Stimulated activated CD8-positive, alpha-beta memory T cell treated with anti-CD3 and anti-CD28 coated beads, Interleukin-7, amount 100 ng/mL, for 1 hour (primary cell): ENCODE data around the gene CHST2.
A peak's percentile ranks its signal among the peaks of the same experiment; 100 is the strongest.
"Not testable (repeated sequence)": the region's sequence is repeated elsewhere in the genome, so short reads cannot be mapped to it uniquely, and the experiment has no call there.

Source experiments
- DNase-seq, 2 donors: peaks; one replicate each; pipeline ENCODE4 v3.0.0-alpha.2; 2020; ENCODE audit warnings: low read depth in 2 of 2

The CHST2 gene, protein sequence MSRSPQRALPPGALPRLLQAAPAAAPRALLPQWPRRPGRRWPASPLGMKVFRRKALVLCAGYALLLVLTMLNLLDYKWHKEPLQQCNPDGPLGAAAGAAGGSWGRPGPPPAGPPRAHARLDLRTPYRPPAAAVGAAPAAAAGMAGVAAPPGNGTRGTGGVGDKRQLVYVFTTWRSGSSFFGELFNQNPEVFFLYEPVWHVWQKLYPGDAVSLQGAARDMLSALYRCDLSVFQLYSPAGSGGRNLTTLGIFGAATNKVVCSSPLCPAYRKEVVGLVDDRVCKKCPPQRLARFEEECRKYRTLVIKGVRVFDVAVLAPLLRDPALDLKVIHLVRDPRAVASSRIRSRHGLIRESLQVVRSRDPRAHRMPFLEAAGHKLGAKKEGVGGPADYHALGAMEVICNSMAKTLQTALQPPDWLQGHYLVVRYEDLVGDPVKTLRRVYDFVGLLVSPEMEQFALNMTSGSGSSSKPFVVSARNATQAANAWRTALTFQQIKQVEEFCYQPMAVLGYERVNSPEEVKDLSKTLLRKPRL

GRCh38 chr3:143119009-143119914 is at the start of gene CHST2:
TSS of gene CHST2 (plus strand) at chr3:143119771. CDS start at chr3:143120817, 1,046 bp downstream.
- peak; percentile 37 to 39 for DNase-seq

DNA sequence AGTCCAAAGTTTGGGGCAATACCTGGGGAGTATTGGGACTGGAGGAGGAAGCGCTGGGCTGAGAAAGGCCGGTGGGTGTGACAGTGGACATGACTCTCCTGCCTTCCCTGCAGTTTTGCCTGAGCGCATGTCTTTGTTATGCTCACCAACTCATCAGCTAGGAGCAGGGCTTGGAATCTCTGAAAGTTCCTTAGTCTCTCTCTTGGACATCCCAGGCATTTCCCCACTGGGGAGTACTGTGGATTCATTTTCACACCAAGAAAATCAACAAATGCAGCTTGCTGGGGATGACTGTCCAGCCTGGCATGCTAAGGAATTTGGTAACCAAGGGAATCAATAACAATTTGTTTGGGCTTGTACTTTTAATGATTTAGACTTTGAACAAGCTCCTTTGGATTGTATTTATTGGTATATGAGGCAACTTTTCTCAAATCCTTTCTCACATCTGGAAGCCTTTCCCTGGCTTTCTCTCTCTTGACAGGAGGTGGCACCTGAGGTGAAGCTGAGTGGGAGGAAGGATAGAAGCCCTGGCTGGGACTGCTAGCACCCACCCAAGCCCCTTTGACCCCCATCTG is 48.5 kb upstream of the CHST2 start:
- DNase-seq, result no peak

GRCh38 chr3:143071776-143072175 is 47.8 kb upstream of the CHST2 start:
- no peak for DNase-seq

DNA sequence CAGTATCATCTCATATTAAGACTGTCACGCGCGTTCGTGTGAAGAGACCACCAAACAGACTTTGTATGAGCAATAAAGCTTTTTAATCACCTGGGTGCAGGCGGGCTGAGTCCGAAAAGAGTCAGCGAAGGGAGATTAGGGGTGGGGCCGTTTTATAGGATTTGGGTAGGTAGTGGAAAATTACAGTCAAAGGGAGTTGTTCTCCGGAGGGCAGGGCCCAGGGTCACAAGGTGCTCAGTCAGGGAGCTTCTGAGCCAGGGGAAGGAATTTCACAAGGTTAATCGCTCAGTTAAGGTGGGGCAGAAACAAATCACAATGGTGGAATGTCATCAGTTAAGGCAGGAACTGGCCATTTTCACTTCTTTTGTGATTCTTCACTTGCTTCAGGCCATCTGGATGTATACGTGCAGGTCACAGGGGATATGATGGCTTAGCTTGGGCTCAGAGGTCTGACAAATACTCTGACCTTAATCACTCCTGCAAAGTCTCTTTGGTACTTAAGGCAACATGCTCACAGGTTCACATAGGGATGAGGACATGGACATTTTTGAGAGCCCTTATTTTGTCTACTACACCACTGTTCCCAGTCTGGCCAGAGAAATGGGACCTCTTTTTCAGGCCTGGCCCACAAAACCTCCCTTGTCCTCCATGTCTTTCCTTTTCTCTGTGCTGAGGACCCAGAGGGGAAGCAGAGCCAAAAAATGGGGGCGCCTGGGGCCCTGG is 47.1 kb upstream of the CHST2 start:
- DNase-seq, result not testable (repeated sequence)

GRCh38 chr3:143073541-143073940 is 46.0 kb upstream of the CHST2 start:
- not testable (repeated sequence) for DNase-seq

DNA sequence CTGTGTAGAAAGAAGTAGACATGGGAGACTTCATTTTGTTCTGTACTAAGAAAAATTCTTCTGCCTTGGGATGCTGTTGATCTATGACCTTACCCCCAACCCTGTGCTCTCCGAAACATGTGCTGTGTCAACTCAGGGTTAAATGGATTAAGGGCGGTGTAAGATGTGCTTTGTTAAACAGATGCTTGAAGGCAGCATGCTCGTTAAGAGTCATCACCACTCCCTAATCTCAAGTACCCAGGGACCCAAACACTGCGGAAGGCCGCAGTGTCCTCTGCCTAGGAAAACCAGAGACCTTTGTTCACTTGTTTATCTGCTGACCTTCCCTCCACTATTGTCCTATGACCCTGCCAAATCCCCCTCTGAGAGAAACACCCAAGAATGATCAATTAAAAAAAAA is 45.6 kb upstream of the CHST2 start:
- not testable (repeated sequence) for DNase-seq

DNA sequence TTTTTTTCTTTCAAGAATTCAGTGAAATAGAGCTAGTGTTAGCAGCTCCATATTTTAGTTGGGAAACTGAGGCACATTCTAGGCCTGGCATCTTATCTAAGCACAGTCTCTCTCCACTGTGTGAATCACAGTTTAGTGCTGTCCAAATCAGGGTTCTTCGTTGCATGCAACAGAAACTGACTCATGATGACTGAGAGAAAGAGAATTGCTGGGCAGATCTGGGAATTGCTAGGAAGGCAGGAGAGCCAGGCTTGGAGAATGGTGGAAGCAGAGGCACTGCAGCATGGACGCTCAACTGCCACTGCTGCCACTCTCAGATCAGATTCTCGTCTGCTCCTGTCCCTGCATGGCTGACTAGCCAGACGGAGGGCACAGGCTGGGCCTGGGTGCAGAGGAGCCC is 40.7 kb upstream of the CHST2 start:
- no peak for DNase-seq

GRCh38 chr3:143080196-143080595 is 39.4 kb upstream of the CHST2 start:
- DNase-seq, result no peak

DNA sequence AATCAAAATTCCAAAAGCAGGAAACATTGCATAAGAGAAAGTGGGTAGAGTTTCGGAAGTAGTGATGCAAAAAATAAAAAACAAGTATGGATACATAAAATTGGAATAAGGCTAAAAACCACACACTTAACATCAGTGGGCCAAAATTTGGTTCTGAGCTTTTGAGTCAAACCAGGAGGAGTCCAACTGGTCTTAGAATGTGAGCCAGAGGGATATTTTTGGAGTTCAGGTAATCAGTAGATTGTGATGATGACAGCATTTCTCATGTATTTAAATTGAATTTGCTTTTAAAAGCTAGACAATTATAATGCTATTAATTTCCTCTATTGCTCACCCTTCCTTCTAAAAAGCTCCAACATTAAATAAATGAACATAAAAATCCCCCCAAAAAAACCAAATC is 38.2 kb upstream of the CHST2 start:
- DNase-seq, result no peak

- no peak for DNase-seq
These were observed 37.5 kb upstream of the CHST2 start for GRCh38 chr3:143081844-143082778.

DNA sequence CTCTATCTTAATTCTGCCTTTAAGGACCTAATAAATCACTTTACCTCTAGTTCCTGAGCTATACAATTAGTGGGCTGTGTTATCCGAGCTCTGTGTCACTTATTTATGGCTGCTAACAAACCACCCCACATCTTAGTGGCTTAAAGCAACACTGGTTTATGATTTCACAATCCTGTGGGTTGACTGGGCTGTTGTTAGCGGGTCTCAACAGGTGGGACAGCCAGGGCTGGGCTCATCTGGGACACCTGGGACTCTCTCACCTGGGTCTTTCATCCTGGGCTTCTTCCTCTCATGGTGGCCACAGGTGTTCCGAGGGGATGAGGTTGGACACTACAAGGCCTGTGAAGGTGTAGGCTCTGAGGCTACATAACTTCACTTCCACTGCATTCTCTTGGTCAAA is 35.8 kb upstream of the CHST2 start:
- no peak for DNase-seq

DNA sequence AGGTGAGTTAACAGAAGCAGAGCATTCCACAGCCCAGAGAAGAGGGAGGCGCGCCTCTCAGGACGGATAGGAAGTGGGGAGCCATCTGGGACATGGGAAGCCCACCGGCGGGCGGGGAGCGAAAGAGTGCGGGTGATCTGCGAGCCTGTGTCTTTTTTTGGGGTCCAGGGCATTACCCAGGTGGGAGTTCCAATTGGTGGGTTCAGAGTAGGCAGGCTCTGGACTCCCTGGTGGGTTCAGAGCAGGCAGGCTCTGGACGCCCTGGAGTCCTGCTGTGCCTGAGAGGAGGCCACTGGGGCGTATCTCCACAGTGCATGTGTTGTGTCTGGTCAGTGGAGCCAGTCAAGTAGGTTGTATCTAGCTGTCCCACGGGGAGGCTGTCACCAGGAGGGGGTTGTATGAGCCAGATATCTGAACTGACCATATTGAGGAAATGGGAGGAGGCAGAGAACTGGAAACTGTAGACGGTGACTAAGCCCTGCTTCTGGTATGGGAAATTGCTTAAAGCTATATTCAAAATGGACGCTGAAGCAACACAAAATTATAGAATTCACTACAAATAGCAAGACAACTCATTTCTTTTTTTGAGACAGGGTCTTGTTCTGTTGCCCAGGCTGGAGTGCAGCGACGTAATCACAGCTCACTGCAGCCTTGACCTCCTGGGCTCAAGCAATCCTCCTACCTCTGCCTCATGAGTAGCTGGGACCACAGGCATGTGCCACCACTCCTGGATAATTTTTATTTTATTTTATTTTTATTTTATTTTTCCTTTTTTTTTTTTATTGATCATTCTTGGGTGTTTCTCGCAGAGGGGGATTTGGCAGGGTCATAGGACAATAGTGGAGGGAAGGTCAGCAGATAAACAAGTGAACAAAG is 34.5 kb upstream of the CHST2 start:
- no peak for DNase-seq

DNA sequence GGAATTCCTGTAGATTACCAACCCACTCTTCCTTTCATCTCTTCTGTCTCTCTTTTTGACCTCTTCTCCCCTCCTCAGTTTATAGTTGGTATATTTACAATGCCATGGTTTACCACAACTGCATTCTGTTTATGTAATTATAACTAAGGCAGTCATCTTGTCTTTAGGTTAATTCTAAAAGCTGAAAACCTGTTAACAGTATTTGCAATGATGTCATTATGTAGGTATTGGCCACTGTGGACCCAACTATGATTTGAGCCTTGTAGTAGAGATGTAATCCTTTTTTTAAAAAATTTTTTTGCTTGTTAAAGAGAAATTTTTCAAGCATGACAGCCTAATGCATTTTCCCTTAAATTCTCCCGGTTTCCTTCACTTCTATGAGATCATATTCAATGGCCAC is 30.7 kb upstream of the CHST2 start:
- DNase-seq, result no peak

DNA sequence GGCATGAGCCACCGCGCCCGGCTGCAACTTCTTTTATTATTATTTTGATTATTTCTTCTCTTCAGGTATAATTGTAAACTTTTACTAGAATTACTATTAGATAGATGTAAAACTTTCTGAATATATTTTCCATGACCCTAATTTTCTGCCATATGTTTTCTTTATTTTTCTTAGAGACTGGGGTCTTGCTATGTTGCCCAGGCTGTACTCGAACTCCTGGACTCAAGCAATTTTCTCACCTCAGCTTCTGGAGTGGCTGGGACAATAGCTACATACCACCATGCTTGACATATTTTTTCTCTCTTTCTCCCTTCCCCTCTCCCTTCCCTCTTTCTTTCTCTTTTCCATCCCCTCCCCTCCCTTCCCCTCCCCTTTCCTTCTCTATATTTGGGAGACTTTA is 29.6 kb upstream of the CHST2 start:
- no peak for DNase-seq

GRCh38 chr3:143090486-143090885 is 29.1 kb upstream of the CHST2 start:
- DNase-seq, result no peak

DNA sequence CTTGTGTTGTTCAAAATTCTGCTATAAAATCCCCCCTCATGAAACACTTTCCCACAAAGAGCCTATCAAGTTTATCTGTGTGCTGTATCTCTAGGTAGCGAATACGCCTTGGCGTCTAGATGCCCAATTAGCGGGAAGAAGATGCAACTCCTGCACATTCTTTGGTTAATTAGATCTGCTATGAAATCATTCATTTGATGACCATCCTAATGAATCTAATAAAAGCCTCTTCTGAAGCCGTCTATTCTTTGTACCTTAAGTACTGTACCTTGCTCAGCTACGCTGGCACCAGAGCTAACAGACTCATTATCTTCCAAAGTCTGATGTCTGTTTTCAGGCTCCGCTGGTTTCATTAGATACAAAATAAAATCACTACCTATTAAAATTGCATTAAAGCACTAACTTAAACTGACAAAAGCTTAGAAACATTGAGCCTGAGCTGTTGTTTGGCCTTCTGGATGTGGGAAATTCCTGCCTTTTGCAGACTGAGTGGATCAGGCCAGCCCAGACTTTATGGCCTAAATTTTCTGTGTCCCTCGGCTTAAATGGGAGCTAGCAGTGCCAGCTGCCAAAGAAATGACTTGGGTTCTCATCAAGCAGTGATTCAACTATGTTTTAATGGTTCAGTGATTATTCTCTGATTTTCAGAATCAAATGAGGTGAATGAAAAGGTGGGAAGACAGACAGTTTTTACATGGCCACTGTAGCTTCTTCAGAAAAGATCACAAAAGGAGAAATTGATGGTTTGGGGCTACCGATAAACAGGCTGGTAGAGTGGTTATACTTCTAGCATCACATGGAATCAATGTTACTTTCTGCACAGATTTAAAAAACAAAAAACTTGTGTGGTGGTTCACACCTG is 28.4 kb upstream of the CHST2 start:
- no peak for DNase-seq

DNA sequence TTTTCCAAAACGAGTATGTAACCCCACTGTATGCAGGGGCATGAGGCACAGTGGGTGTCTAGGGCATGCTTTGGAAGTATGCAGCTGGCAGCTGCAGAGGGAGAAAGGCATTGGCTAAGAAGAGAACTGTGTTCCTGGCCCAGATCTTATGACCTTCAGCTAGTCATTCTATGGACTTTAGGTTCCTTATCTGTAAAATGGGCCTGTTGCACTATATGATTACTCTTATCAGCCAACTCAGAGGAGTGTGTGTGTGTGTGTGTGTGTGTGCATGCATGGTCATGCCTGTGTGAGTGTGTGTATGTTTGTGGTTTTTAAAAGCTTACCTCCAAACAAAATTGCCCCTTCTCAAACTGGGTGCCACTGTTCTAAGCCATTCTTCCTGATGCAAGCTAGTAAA is 27.4 kb upstream of the CHST2 start:
- no peak for DNase-seq

- no peak for DNase-seq
These were observed 23.8 kb upstream of the CHST2 start for GRCh38 chr3:143095813-143096212.
